Fibroblast of lung (primary cell): ENCODE data around the gene ZNF407. TPM values are rescaled to one million over a fixed set of nuclear protein-coding genes. Genes with fewer than 3 reads are reported as not detected.

Experiments
- DNase-seq, 2 donors: peaks; one replicate each; pipeline versions ENCODE4 v3.0.0 to v3.0.0-alpha.2; 2010; ENCODE audit warnings: low read depth in 2 of 2
- H2AFZ ChIP-seq: 2 replicates; pipeline ENCODE4 v1.5.1; 2012; ENCODE audit warnings: low read length, control low read depth, inconsistent platforms
- H3K27ac ChIP-seq: 2 replicates; pipeline ENCODE4 v1.5.1; 2011; ENCODE audit warnings: low read length, control low read depth; ENCODE audit not compliant: insufficient read depth
- H3K27me3 ChIP-seq: 2 replicates; pipeline ENCODE4 v1.5.1; 2011; ENCODE audit warnings: mild to moderate bottlenecking, low read length; ENCODE audit not compliant: control insufficient read depth, insufficient read depth
- H3K36me3 ChIP-seq: 2 replicates; pipeline ENCODE4 v1.5.1; 2011; ENCODE audit warnings: low read length; ENCODE audit not compliant: control insufficient read depth, insufficient read depth
- H3K4me1 ChIP-seq: 2 replicates; pipeline ENCODE4 v1.5.1; 2011; ENCODE audit warnings: low read length; ENCODE audit not compliant: control insufficient read depth, insufficient read depth; ENCODE audit errors: extremely low read depth
- H3K4me2 ChIP-seq: 2 replicates; pipeline ENCODE4 v1.5.1; 2011; ENCODE audit warnings: low read length, control low read depth; ENCODE audit not compliant: insufficient read depth; ENCODE audit errors: extremely low read depth
- H3K4me3 ChIP-seq, 4 experiments: fragments of 200-600 bp in 1 of 4; sonication (generic) in 1 of 4; replicated peaks in 1 of 4; 2 replicates each; pipeline ENCODE4 v1.5.1; 2011 to 2016; ENCODE audit warnings: low read length in 4 of 4, low read depth in 3 of 4, mild to moderate bottlenecking in 3 of 4, control low read depth in 2 of 4, inconsistent platforms in 1 of 4, mixed read lengths in 1 of 4; ENCODE audit not compliant: insufficient read depth in 1 of 4; ENCODE audit errors: control extremely low read depth in 1 of 4
- H3K79me2 ChIP-seq: 2 replicates; pipeline ENCODE4 v1.5.1; 2012; ENCODE audit warnings: mild to moderate bottlenecking, low read length, inconsistent platforms; ENCODE audit not compliant: control insufficient read depth, insufficient read depth
- H3K9ac ChIP-seq: 2 replicates; pipeline ENCODE4 v1.5.1; 2011; ENCODE audit warnings: mild to moderate bottlenecking, low read length, control low read depth; ENCODE audit not compliant: insufficient read depth
- H3K9me3 ChIP-seq: 2 replicates; pipeline ENCODE4 v1.5.1; 2012; ENCODE audit warnings: low read depth, low read length; ENCODE audit not compliant: control insufficient read depth, insufficient read depth
- H4K20me1 ChIP-seq: 2 replicates; pipeline ENCODE4 v1.5.1; 2011; ENCODE audit warnings: low read length; ENCODE audit not compliant: control insufficient read depth, insufficient read depth; ENCODE audit errors: extremely low read depth
- CTCF ChIP-seq, 2 donors: IDR thresholded peaks in 1 of 2; conservative IDR thresholded peaks in 1 of 2; 1 replicate in 1 of 2; 2 replicates in 1 of 2; pipeline ENCODE4 v1.5.1; 2011 to 2012; ENCODE audit warnings: low read length in 2 of 2, control low read depth in 1 of 2, inconsistent platforms in 1 of 2, low read depth in 1 of 2, mild to moderate bottlenecking in 1 of 2
- EZH2 ChIP-seq: IDR thresholded peaks from 2 replicates; pipeline ENCODE4 v1.5.1; 2012; ENCODE audit warnings: low read length, control low read depth, mild to moderate bottlenecking; ENCODE audit errors: missing control alignments
- polyA plus RNA-seq, 2 donors: library from polyadenylated mRNA; depleted of rRNA in 1 of 2; stranded (reverse) in 1 of 2; unstranded in 1 of 2; fragments of >200 nt; gene quantifications; 2 replicates each; pipeline ENCODE4 v1.2.1, GENCODE V29; 2011 to 2012; ENCODE audit warnings: missing spikeins in 1 of 2
- total RNA-seq: library from RNA; depleted of rRNA; stranded (reverse); fragments of >200 nt; gene quantifications from 2 replicates; pipeline ENCODE4 v1.2.1, GENCODE V29; 2014

Gene ZNF407
- total and polyA plus RNA-seq, 2 donors (not counting 1 experiment from before 2014, with no cell fraction given), result 5.1 to 12.6 TPM

- Histone ChIP-seq H3K79me2 (no peaks in the 10 kb centered on the region), H3K9me3 (no peaks in the 10 kb centered on the region), H3K27ac (no peak overlapping the region), H2AFZ (no peak overlapping the region), H3K4me2 (no peak overlapping the region), H3K4me1 (peaks cover 3% of the 10 kb centered on the region), H4K20me1 (no peaks in the 10 kb centered on the region), H3K9ac (no peak overlapping the region), H3K4me3 (no peak overlapping the region), H3K36me3 (no peaks in the 10 kb centered on the region), H3K27me3 (no peaks in the 10 kb centered on the region)
- TF ChIP-seq CTCF (conservative IDR thresholded peaks at IDR 0.05 in 1 of 2, IDR thresholded peaks at IDR 0.05 in 1 of 2; ENCODE audit: low read depth in 1 of 2, low read length in 2 of 2) (no peak), EZH2 (no peak)
- peak in 1 of 2 donors; percentile 28 for DNase-seq
Measured at GRCh38 chr18:74944676-74945075, 347.0 kb downstream of the ZNF407 start.

- no peaks in the 10 kb centered on the region for H4K20me1 ChIP-seq
- DNase-seq, result peak in 1 of 2 donors; percentile 46
- no peaks in the 10 kb centered on the region for H3K9me3 ChIP-seq
- no peak overlapping the region for H3K9ac ChIP-seq
- peak overlapping the region; percentile 54 for H3K4me2 ChIP-seq
- no peak overlapping the region for H3K27ac ChIP-seq
- peaks cover 3% of the 10 kb centered on the region for H3K4me1 ChIP-seq
- no peaks in the 10 kb centered on the region for H3K79me2 ChIP-seq
- no peak overlapping the region for H3K4me3 ChIP-seq
- no peaks in the 10 kb centered on the region for H3K36me3 ChIP-seq
- no peaks in the 10 kb centered on the region for H3K27me3 ChIP-seq
- H2AFZ ChIP-seq, result no peak overlapping the region
- no peak for TF ChIP-seq CTCF (conservative IDR thresholded peaks at IDR 0.05 in 1 of 2, IDR thresholded peaks at IDR 0.05 in 1 of 2; ENCODE audit: low read depth in 1 of 2, low read length in 2 of 2)
- no peak for TF ChIP-seq EZH2
Measured at GRCh38 chr18:74945774-74946545, 348.3 kb downstream of the ZNF407 start.

- Histone ChIP-seq H3K9ac (no peak overlapping the region), H3K4me1 (peaks cover 3% of the 10 kb centered on the region), H3K27me3 (no peaks in the 10 kb centered on the region), H3K9me3 (no peaks in the 10 kb centered on the region), H3K4me2 (no peak overlapping the region), H3K4me3 (no peak overlapping the region), H3K27ac (no peak overlapping the region), H3K36me3 (no peaks in the 10 kb centered on the region), H2AFZ (no peak overlapping the region), H3K79me2 (no peaks in the 10 kb centered on the region), H4K20me1 (no peaks in the 10 kb centered on the region)
- no peak for DNase-seq
- TF ChIP-seq CTCF (conservative IDR thresholded peaks at IDR 0.05 in 1 of 2, IDR thresholded peaks at IDR 0.05 in 1 of 2; ENCODE audit: low read depth in 1 of 2, low read length in 2 of 2) (no peak), EZH2 (no peak)
Measured at GRCh38 chr18:74946646-74947375, 349.1 kb downstream of the ZNF407 start.
